Renal pelvis (tissue), 12 donors: ENCODE results near the gene ZNF641. TPM values are rescaled to one million over a fixed set of nuclear protein-coding genes. Genes with fewer than 3 reads are reported as not detected.
A peak's percentile ranks its signal among the peaks of the same experiment; 100 is the strongest.

Source experiments
- DNase-seq: peaks from one replicate; pipeline ENCODE4 v3.0.0-alpha.2; 2013
- long read RNA-seq, 16 experiments: transcript quantifications; one replicate each; lab custom pipeline, GENCODE V29; 2026
- polyA plus RNA-seq, 3 donors: library from polyadenylated mRNA; unstranded; fragments of 120-200 nt; gene quantifications; one replicate each; pipeline ENCODE4 v1.2.1, GENCODE V29; 2013; ENCODE audit not compliant: insufficient read length in 3 of 3

ZNF641 gene
- polyA plus RNA-seq: 10 to 100 TPM; 22.5 to 25.1 (median 23.4) TPM
- long read RNA-seq, donor 1: 0 reads
- long read RNA-seq, donor 2, transcript ZNF641-205 (6 exons, 1,823 nt): major isoform, 5 of 6 reads
- long read RNA-seq, donor 2, partial matches to known transcripts: 0 of 6 reads
- long read RNA-seq, donor 2, other reads (novel, unspliced or antisense): 0 of 6 reads
- long read RNA-seq, donor 3, transcript ZNF641-205 (6 exons, 1,823 nt): major isoform, 5 of 5 reads
- long read RNA-seq, donor 3, partial matches to known transcripts: 0 of 5 reads
- long read RNA-seq, donor 3, other reads (novel, unspliced or antisense): 0 of 5 reads
- long read RNA-seq, donor 4, partial matches to known transcripts: 0 of 1 reads
- long read RNA-seq, donor 4, other reads (novel, unspliced or antisense): 0 of 1 reads
- long read RNA-seq, donor 5, transcript ZNF641-205 (6 exons, 1,823 nt): major isoform, 5 of 5 reads
- long read RNA-seq, donor 5, partial matches to known transcripts: 0 of 5 reads
- long read RNA-seq, donor 5, other reads (novel, unspliced or antisense): 0 of 5 reads
- long read RNA-seq, donor 6, full-length matches to known transcripts: 4 of 4 reads
- long read RNA-seq, donor 6, partial matches to known transcripts: 0 of 4 reads
- long read RNA-seq, donor 6, other reads (novel, unspliced or antisense): 0 of 4 reads
- long read RNA-seq, donor 7, transcript ZNF641-205 (6 exons, 1,823 nt): major isoform, 7 of 7 reads
- long read RNA-seq, donor 7, partial matches to known transcripts: 0 of 7 reads
- long read RNA-seq, donor 7, other reads (novel, unspliced or antisense): 0 of 7 reads
- long read RNA-seq, donor 8, partial matches to known transcripts: 0 of 4 reads
- long read RNA-seq, donor 8, other reads (novel, unspliced or antisense): 0 of 4 reads
- long read RNA-seq, donor 9: 0 reads
- long read RNA-seq, donor 10, full-length matches to known transcripts: 9 of 9 reads
- long read RNA-seq, donor 10, partial matches to known transcripts: 0 of 9 reads
- long read RNA-seq, donor 10, other reads (novel, unspliced or antisense): 0 of 9 reads
- long read RNA-seq, donor 11, full-length matches to known transcripts: 2 of 2 reads
- long read RNA-seq, donor 11, partial matches to known transcripts: 0 of 2 reads
- long read RNA-seq, donor 11, other reads (novel, unspliced or antisense): 0 of 2 reads
- long read RNA-seq, donor 12, partial matches to known transcripts: 0 of 3 reads
- long read RNA-seq, donor 12, other reads (novel, unspliced or antisense): 0 of 3 reads
- long read RNA-seq, donor 13, transcript ZNF641-208 (2 exons, 442 nt): major isoform, 6 of 8 reads
- long read RNA-seq, donor 13, partial matches to known transcripts: 0 of 8 reads
- long read RNA-seq, donor 13, other reads (novel, unspliced or antisense): 0 of 8 reads
- long read RNA-seq, donor 14: 0 reads
- long read RNA-seq, donor 15, partial matches to known transcripts: 0 of 5 reads
- long read RNA-seq, donor 15, other reads (novel, unspliced or antisense): 0 of 5 reads
- long read RNA-seq, donor 16, partial matches to known transcripts: 0 of 3 reads
- long read RNA-seq, donor 16, other reads (novel, unspliced or antisense): 0 of 3 reads

GRCh38 chr12:48350249-48351021, at the start of gene ZNF641:
Gene ZNF641, minus strand, starts transcription at chr12:48350919. Its CDS starts 2,829 bp downstream, at chr12:48348090.
- peak; percentile 83 for DNase-seq

DNA sequence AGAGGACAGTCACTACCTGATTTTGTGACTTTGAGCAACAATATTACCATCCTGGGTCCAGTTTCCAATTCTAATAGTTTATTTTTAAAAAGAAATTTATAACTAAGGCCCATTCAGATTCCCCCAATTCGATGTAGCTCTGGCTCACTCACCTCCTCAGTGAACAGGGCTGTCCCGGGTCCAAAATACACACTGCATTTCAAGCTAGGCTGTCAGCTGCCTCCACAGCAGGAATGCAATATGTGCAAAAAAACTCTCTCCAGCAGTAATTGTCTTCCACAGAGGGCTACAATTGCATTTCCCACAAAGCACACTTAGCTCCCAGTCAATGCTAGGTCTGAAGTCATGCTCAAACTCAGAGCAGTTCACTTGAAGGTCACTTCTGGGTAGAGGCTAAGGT, 39.3 kb upstream of the ZNF641 start:
- peak; percentile 11 for DNase-seq

GRCh38 chr12:48389409-48389808, 38.7 kb upstream of the ZNF641 start:
- no peak for DNase-seq

DNA sequence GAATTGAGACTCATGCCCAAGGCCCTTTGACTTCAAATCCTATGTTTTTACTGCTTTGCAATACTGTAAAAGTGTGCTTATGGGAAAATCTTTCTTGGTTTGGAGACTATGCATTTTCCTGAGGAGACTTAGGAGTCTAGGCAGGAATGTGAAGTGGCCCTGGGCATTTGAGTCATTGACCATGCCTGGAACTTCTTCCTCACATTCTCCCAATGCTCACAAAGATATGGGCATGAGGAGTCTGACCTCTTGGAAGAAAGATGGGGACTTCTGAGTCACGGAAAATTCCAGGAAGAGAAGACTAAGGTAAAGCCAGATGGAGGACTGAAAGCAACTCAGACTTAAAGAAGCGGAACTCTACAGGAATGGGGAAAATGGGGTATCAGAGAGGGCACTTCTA, 38.2 kb upstream of the ZNF641 start:
- no peak for DNase-seq

DNA sequence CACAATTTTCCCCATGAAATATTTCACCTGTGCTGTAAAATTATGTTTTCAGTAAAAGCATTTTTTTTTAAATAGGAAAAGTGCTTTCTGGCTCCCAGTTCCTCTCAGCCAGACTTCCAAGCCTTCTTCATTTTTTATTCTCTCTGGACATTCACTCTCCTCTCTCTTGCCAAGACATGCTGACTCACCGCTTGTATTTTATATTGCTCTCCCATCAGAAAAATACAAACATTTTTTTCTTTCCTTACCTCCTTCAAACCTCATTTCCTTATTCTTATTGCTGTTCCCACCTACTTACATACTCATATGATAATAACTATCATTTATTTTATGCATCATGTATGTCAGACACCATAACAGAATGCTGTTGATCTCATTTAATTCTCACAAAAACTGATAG, 37.7 kb upstream of the ZNF641 start:
- DNase-seq: no peak

DNA sequence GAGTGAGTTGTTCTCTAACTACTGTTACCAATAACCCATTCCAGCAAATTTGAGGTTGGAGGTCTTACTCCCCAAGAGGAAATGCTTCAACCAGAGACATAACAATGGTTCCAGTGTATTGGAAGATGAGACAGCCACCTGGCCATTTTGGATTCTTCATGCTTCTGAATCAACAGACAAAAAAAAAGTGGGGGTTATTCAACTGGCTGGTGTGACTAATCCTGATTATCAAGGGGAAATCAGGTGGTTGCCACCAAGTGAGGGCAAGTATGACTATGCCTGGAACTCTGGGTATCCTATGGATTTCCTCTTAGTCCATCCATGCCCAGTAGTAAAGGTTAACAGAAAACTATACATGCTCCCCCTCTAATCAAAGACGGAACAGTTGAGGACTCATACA, 29.9 kb upstream of the ZNF641 start:
- DNase-seq: no peak

GRCh38 chr12:48379794-48380193, 29.1 kb upstream of the ZNF641 start:
- DNase-seq: no peak

DNA sequence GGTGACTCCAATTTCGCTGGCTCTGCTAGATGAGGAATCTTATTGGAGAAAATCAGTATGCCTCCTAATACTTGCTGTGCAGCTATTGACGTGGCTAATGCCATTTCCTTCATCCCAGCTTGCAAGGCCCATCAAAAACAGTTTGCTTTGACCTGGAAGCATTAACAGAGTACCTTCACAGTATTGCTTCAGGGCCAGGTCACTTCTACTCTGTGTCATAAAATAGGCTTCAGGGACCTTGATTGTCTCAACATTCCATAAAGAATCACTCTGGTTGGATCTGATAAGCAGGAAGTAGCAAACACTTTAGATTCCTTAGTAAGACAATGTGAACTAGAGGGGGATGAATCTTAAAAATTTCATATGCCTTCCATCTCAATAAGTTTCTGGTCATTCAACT, 26.9 kb upstream of the ZNF641 start:
- no peak for DNase-seq

GRCh38 chr12:48374164-48374563, 23.4 kb upstream of the ZNF641 start:
- DNase-seq: no peak

- DNase-seq: no peak
These were observed 15.4 kb upstream of the ZNF641 start for GRCh38 chr12:48366131-48366530.

GRCh38 chr12:48361664-48362339, 11.1 kb upstream of the ZNF641 start:
- no peak for DNase-seq

DNA sequence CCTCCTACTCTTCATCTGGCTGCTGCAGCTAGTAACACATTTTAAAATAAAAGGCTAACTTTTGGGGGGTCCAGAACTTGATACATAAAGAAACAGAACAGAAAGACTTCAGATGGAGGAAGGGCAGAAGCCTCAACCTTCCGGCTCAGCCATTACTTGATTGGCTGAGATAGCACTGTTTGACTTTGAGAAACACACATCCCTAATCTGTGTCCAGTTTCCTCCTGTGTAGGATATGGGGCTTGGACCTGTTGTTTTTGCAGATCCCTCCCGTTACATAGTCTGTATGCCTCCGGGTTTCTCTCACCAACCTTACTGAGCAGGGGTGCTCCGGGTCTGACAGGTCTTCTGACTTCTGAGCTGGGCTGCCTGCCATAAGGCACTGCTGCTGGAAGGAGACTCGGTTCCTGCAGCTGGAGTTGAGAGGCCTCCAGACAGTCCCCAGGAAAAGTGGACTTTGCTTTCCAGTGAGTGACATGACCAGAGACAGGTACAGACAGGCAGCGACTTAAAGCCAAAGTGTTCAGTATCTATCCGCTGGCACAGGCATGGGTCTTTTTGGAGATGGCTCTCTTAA, 8.3 kb upstream of the ZNF641 start:
- no peak for DNase-seq

- DNase-seq: no peak
These were observed 5.5 kb upstream of the ZNF641 start for GRCh38 chr12:48356041-48356768.

- DNase-seq: no peak
These were observed 1.5 kb upstream of the ZNF641 start for GRCh38 chr12:48352157-48352760.

DNA sequence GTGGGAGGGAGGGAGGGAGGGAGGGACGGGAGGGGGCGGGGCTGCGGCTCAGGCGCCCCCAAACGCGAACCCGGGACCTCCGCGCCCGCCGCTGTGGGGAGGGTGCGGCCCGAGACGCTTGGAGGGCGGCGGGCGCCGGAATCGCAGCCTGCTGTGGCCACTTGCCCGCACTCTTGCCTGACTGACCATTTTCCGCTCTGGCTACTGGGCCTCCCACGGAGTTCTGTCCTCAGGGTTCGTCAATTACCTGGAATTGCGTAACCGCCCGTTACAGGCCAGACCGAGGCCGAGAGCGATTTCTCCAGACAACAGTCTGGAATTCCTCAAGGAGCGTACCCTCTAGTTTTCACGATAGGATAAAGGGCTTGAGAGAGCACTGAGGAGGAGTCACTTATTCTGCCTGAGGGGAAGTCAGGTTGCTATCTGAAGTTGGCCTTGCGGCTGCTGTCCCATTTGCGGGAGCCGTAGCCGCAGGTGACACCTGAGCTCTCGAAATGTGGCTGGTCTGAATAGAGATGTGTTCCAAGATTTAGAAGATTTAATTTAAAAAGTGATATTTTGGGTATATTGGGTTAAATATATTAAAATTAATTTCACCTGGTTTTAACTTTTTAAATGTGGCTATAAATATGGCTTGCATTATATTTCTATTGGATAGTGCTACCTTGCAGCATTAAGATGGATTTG, 446 bp upstream of the ZNF641 start:
- peak; percentile 61 for DNase-seq

DNA sequence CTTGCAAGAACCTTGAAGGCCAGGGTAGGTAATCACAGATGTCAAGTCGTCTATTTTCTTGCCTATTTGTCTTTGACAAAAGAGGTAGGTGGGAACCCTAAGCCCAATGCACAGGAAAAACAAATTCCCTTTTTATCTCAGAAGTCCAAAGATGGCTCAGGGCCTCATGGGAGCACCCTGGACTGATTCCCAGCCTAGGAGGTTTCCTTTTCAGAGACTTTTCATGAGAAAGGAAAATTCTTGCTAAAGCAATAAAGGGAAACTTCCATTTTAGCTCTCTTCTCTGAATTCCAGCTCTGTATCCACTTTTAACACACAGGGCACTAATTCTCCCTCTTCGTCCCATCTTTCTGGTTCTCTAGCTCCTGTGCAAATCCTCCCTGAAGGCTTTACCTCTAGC, 1.2 kb downstream of the ZNF641 start:
- peak; percentile 16 for DNase-seq

DNA sequence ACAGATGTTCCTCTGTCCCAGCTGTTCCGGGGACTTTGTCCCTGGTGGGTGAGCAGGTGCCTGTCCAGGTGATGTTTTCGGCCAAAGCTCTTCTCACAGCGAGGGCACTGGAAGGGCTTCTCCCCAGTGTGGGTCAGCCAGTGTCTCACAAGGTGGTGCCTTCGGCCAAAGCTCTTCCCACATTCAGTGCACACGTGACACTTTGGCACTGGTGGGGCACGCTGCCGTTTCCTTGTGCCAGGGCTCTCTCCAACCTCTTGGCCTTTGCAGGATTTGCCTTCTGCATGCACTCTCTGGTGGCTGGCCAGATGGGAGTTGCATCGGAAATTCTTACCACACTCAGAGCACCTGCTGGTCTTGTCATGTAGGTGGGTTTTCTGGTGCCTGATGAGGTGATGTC, 7.7 kb downstream of the ZNF641 start:
- DNase-seq: no peak

DNA sequence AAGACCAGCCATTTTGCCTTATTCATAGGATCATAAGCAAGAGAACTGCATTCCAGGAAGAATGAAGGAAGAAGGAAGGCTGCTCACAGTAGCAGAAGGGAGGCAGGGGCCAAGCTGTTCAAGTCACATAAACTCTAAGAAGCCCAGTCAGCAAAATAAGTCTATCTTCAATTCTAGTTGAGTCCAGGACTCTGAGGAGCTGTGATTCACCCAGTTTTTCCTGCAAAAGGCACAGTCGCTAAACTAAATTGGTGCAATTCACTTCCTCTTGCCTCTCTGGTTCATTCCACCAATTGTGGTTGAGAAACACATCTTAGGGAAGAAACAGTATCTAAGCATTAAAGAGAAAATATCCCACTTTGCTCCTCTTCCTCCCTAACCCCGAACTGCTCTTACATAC, 9.8 kb downstream of the ZNF641 start:
- no peak for DNase-seq
